ENCODE results near the gene ZBTB2.

The ZBTB2 gene

DNA sequence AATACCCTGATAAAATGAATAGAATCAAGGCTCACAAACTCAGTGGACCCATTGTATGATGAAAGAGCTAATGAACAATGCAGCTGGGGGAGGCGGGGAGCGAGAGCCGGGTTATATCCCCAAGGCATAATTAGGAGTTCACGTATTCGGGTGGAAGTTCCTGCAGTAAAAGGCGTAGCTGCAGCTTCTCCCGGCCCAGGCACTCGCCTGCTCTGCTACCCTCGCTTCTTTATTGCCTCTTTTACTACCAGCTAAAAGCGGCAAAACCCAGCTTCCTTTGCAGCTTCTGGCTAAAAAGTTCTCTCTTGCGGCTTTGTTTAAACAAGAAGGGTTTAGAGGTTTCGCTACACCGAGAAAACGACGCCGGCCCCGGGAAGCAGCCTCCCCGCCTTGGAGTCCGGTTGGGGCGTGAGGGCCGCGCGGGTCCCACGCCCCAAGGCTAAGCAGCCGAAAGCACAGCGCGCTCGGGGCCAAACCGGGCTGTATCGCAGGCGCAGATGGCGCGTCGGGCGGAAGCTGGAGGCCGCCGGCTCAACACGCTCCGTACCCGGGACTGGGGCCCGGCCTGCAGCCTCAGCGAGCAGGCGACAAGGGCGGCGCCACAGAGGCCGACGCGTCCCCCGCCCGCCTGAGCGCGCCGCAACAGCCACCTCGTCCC, 1.6 kb downstream of the ZBTB2 start (continued):
- TF ChIP-seq ZNF48 (tag by site-specific recombination; IDR thresholded peaks at IDR 0.05) (no peak), HOXD13 (CRISPR knock-in tag; IDR thresholded peaks at IDR 0.05; ENCODE audit: borderline replicate concordance) (no peak; the same call in 1 of the 2 replicates), ZBTB6 (tag by site-specific recombination; IDR thresholded peaks at IDR 0.05) (no peak), ZNF837 (tag by site-specific recombination; IDR thresholded peaks at IDR 0.05) (0 out of 2 replicates have a peak, but pooled peaks have one; percentile 37), ZNF521 (tag by site-specific recombination; IDR thresholded peaks at IDR 0.05) (no peak), ZBTB1 (tag by site-specific recombination; IDR thresholded peaks at IDR 0.05) (no peak), ZNF138 (tag by site-specific recombination; IDR thresholded peaks at IDR 0.05; ENCODE audit: borderline replicate concordance) (no peak), GFI1B (tag by site-specific recombination; IDR thresholded peaks at IDR 0.05) (no peak), CTCF (tag by site-specific recombination; IDR thresholded peaks at IDR 0.05) (peak; percentile 52), ZNF777 (tag by site-specific recombination; IDR thresholded peaks at IDR 0.05; ENCODE audit: borderline replicate concordance) (no peak), WT1 (tag by site-specific recombination; IDR thresholded peaks at IDR 0.05) (no peak), ZBTB48 (tag by site-specific recombination; IDR thresholded peaks at IDR 0.05) (no peak), ZNF623 (tag by site-specific recombination; IDR thresholded peaks at IDR 0.05) (no peak), KLF1 (tag by site-specific recombination; IDR thresholded peaks at IDR 0.05) (peak; percentile 51), ZSCAN5A (tag by site-specific recombination; IDR thresholded peaks at IDR 0.05) (no peak), FEZF1 (tag by site-specific recombination; IDR thresholded peaks at IDR 0.05) (0 out of 2 replicates have a peak, but pooled peaks have one; percentile 15), ZNF621 (tag by site-specific recombination; IDR thresholded peaks at IDR 0.05) (no peak), ZNF121 (tag by site-specific recombination; IDR thresholded peaks at IDR 0.05) (no peak), ZNF184 (tag by site-specific recombination; IDR thresholded peaks at IDR 0.05) (no peak), KLF8 (tag by site-specific recombination; IDR thresholded peaks at IDR 0.05) (peak; percentile 77; the same call in 1 of the 2 replicates), ZBTB10 (tag by site-specific recombination; IDR thresholded peaks at IDR 0.05) (no peak)
- TF ChIP-seq, protein P1, sequence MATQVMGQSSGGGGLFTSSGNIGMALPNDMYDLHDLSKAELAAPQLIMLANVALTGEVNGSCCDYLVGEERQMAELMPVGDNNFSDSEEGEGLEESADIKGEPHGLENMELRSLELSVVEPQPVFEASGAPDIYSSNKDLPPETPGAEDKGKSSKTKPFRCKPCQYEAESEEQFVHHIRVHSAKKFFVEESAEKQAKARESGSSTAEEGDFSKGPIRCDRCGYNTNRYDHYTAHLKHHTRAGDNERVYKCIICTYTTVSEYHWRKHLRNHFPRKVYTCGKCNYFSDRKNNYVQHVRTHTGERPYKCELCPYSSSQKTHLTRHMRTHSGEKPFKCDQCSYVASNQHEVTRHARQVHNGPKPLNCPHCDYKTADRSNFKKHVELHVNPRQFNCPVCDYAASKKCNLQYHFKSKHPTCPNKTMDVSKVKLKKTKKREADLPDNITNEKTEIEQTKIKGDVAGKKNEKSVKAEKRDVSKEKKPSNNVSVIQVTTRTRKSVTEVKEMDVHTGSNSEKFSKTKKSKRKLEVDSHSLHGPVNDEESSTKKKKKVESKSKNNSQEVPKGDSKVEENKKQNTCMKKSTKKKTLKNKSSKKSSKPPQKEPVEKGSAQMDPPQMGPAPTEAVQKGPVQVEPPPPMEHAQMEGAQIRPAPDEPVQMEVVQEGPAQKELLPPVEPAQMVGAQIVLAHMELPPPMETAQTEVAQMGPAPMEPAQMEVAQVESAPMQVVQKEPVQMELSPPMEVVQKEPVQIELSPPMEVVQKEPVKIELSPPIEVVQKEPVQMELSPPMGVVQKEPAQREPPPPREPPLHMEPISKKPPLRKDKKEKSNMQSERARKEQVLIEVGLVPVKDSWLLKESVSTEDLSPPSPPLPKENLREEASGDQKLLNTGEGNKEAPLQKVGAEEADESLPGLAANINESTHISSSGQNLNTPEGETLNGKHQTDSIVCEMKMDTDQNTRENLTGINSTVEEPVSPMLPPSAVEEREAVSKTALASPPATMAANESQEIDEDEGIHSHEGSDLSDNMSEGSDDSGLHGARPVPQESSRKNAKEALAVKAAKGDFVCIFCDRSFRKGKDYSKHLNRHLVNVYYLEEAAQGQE (tag by site-specific recombination; IDR thresholded peaks at IDR 0.05), result no peak
- TF ChIP-seq, protein P2, sequence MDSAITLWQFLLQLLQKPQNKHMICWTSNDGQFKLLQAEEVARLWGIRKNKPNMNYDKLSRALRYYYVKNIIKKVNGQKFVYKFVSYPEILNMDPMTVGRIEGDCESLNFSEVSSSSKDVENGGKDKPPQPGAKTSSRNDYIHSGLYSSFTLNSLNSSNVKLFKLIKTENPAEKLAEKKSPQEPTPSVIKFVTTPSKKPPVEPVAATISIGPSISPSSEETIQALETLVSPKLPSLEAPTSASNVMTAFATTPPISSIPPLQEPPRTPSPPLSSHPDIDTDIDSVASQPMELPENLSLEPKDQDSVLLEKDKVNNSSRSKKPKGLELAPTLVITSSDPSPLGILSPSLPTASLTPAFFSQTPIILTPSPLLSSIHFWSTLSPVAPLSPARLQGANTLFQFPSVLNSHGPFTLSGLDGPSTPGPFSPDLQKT (IDR thresholded peaks at IDR 0.05; ENCODE audit: borderline replicate concordance, low read depth, low read length), result no peak
- TF ChIP-seq, protein P3, sequence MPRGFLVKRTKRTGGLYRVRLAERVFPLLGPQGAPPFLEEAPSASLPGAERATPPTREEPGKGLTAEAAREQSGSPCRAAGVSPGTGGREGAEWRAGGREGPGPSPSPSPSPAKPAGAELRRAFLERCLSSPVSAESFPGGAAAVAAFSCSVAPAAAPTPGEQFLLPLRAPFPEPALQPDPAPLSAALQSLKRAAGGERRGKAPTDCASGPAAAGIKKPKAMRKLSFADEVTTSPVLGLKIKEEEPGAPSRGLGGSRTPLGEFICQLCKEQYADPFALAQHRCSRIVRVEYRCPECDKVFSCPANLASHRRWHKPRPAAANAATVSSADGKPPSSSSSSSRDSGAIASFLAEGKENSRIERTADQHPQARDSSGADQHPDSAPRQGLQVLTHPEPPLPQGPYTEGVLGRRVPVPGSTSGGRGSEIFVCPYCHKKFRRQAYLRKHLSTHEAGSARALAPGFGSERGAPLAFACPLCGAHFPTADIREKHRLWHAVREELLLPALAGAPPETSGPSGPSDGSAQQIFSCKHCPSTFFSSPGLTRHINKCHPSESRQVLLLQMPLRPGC (tag by site-specific recombination; IDR thresholded peaks at IDR 0.05), result 0 out of 2 replicates have a peak, but pooled peaks have one; percentile 24

Measured in HEK293 (cell line).